Fibroblast of the conjunctiva (primary cell): Measurements from ENCODE around the gene EFCAB8.

Source experiments
- DNase-seq: peaks from one replicate; pipeline ENCODE4 v3.0.0-alpha.2; 2010; ENCODE audit warnings: low read depth

Gene EFCAB8

GRCh38 chr20:32987044-32987825 is 128.5 kb downstream of the EFCAB8 start:
- DNase-seq, result no peak

GRCh38 chr20:32988008-32988407 is 129.3 kb downstream of the EFCAB8 start:
- no peak for DNase-seq

- DNase-seq, result no peak
Observed at GRCh38 chr20:32989507-32990283, 131.0 kb downstream of the EFCAB8 start.

- no peak for DNase-seq
Observed at GRCh38 chr20:32990426-32990825, 131.7 kb downstream of the EFCAB8 start.

GRCh38 chr20:32991383-32991782 is 132.7 kb downstream of the EFCAB8 start:
- no peak for DNase-seq

- no peak for DNase-seq
Observed at GRCh38 chr20:32991792-32992641, 133.3 kb downstream of the EFCAB8 start.

GRCh38 chr20:32993496-32994050 is 134.8 kb downstream of the EFCAB8 start:
- no peak for DNase-seq

- no peak for DNase-seq
Observed at GRCh38 chr20:32995802-32996201, 137.1 kb downstream of the EFCAB8 start.

GRCh38 chr20:32997431-32997830 is 138.7 kb downstream of the EFCAB8 start:
- DNase-seq, result no peak

- DNase-seq, result no peak
Observed at GRCh38 chr20:32999603-33000250, 141.0 kb downstream of the EFCAB8 start.

GRCh38 chr20:33000802-33001466 is 142.2 kb downstream of the EFCAB8 start:
- no peak for DNase-seq

GRCh38 chr20:33002087-33002808 is 143.5 kb downstream of the EFCAB8 start:
- DNase-seq, result no peak

GRCh38 chr20:33004141-33004751 is 145.5 kb downstream of the EFCAB8 start, which contains the start of gene SUN5:
SUN5 (minus strand) TSS chr20:33004433; CDS start chr20:33004340, 93 bp downstream.
- DNase-seq, result no peak

GRCh38 chr20:33005132-33005566 is 146.4 kb downstream of the EFCAB8 start:
- no peak for DNase-seq

GRCh38 chr20:33005908-33006775 is 147.4 kb downstream of the EFCAB8 start:
- no peak for DNase-seq

GRCh38 chr20:33006776-33007375 is 148.2 kb downstream of the EFCAB8 start:
- no peak for DNase-seq

GRCh38 chr20:33007376-33008335 is 148.9 kb downstream of the EFCAB8 start, which contains the start of gene BPIFB2:
BPIFB2 (plus strand) TSS chr20:33007704; CDS start chr20:33008575, 871 bp downstream.
- no peak for DNase-seq
